ENCODE measurements around the gene TM4SF4.

Gene TM4SF4

DNA sequence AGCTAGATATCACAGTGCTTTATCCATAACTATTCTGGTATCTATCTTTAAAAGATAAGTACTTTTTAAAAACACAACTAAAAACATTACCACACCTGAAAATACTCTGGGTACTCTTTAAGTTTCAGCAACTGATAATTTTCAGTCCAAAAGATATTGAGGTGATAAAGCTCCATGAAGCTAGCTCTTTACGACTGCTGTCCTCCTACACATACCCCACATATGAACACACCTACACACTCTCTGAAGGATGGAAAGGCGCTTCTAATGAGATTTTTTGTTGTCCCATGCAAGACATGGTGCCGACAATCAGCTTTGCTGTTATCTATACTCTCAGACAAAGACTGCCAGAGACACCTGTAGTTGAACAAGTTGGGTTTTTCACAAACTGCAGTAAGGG lies 19.1 kb upstream of the TM4SF4 start:
- DNase-seq (ENCODE audit: low read depth in 2 of 2) = no peak

DNA sequence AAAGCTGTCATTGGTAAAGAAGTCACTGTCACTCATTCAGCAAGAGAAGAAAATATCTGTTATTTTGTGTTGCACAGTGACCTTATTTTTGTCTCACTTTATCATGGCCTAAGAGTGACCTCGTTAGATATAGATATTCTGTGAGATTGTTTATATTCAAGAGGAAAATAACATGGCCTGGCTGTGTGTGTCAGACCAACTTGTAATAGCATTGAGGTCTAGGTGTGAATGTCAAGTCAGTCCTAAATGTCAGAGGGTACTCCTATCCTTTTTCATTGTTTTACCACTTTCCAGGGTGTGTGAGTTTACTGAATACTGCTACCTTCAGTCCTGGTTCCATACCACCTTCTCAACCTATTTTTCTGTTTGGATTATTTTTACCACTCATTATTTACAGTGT lies 18.5 kb upstream of the TM4SF4 start:
- DNase-seq (ENCODE audit: low read depth in 2 of 2) = no peak

DNA sequence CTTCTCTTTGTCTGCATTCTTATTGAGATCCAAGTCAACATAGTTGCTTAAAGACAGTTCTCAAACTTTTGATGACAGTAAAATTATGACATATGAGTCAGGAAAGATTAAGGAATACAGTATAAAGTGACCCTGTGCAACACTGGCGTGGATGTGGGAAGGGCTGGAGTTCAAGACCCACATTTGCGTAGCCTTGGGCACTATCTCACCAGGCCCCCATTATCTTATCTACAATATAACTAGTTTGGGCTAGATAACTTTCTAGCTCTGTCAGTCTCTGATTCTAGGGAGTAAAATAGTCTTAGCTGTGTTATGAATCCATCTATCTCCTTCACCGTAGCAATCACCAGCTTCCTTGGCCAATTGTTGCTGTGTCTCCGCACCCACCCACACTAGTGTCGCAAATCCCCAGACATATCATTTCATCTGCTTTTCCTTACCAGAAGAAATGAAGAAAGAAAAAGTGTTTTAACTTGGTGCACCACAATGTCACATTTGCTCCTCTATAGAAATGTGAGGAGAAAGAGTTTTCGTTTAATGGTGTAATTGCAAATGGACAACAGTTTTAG lies 14.9 kb upstream of the TM4SF4 start:
- no peak for DNase-seq (ENCODE audit: low read depth in 2 of 2)

DNA sequence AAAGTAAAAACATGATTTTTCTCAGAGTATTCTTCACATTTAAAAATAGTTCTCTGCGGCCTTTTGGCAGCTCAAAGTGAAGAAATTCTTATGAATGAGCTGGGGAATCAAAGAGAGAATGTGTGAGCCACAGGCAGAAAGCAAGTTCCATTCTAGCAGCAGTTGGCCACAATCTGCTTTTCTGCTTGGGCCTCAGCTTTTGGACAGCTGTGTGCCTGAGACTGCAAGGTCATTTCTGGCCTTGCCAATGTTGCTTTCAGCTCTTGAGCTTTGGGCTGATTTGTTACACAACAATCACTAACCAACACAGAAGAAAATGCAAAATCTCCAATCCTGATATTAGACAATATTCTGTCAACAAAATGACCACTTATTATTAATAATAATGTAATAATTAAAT lies 14.4 kb upstream of the TM4SF4 start:
- no peak for DNase-seq (ENCODE audit: low read depth in 2 of 2)

DNA sequence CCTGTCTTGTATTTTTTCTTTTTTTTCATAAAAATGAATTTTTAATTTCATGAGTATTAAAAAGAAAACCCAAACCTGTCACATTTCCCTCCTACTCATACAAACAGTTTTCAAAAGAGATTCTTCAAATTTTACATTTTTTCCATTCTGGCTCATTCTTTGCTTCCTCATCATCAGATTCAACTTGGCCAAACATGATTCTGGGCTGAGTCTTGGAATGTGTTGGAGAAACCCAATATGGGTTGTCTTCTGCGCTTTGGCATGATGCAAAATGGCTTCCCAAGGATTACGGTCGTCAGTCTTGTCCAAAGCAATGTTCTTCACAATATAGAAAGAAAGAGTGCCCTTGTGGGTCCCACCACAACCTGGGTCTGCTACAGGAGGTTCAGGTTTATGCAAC lies 12.4 kb upstream of the TM4SF4 start:
- no peak for DNase-seq (ENCODE audit: low read depth in 2 of 2)

DNA sequence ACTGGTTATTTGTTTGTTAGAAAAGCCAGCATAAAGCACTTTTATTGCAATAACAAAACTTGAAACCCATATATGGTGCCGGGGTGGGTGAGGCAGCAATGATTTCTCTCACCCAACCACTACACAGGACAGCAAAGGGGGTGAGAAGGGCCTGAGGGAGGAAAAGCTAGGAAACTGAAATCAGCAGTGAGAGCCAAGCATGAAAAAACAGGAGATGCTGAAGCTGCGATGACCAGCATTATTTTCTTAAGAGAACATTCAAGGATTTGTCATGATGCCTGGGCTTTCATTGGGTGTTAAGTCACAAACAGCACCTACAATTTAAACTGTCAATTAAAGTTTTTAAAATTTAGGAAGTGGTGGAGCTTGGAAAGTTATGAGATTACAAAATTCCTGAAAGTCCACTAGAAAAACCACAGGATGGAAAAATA lies 11.9 kb upstream of the TM4SF4 start:
- DNase-seq (ENCODE audit: low read depth in 2 of 2) = no peak

DNA sequence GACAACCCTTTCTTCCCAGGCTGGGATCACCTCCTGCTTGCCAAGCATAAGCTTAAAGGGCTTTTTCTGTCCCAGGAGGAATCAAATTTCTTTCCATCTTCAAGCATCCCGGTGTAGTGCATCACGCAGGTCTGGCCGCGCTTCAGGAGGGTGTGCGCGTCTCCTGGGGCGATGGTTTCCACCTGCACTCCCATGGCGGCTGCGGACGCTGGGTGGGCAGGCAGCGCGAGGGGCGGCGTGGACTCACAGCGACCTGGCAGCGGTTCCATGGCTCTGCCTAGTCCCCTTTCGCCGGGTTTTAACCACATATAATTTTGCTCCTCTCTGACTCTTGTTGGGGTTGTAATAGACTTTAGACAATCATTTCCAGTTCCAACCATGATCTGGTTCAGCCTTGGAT lies 10.6 kb upstream of the TM4SF4 start:
- DNase-seq (ENCODE audit: low read depth in 2 of 2) = no peak

DNA sequence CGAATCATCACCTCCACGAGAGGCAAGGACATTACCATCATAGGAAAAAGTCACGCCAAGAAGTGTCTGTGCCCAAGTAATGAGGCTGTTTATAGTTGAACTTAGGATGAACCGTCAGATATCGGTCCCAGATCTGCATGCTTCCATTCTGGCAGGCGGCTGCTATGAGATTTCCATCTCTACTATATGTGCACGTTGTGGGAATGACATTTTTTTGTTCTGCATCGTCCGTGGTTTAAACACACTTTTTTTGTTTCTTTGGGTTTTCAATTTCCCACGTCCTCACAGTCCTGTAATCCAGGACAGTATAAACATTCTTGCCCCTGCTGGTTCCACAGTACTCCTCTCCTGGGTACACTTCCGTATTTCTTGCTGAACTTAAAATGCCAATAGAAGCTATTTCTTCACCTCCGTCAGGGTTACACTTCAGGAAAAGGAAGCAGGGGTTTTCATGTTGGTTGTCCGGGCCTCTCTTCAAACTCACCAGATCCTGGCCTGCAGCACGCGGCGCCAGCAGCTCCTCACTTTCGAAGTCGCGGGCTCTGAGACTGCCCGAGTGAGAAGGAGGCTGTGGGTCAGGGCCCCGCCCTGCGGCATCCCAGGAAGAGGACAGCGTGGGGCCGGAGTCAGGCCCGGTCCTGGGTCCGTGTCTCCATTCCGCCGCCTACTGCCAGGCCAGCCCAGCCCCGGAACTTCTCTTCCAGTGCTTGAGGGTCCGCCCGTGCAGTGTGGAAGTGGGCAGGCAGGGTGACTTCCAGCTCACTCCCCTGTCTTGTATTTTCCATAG lies 9.8 kb upstream of the TM4SF4 start:
- DNase-seq (ENCODE audit: low read depth in 2 of 2) = no peak

DNA sequence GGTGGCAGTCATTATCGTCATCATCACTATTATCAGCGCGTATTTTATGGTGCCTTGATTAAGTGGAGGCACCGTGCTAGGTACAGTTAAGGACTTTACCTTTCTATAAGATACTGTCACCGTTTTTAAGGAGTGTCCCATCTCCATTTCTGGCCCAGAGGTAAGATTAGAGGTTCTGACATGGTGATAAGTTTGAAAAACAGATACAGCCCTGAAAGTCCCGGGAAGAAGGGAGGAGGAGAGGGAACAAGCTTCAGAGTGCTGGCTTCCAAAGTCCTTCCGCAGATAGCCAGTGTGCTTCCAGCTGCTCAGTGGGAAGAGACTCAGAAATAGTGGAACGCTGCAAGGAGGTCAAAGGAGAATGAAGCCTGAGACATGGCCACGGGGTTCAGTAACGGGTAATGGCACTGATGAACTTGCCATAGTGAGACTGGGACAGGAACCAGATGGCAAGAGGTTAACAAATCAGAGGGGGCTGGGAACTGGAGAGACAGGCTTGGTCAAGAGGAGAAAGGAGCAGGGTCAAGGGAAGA lies 9.1 kb upstream of the TM4SF4 start:
- DNase-seq (ENCODE audit: low read depth in 2 of 2) = no peak

DNA sequence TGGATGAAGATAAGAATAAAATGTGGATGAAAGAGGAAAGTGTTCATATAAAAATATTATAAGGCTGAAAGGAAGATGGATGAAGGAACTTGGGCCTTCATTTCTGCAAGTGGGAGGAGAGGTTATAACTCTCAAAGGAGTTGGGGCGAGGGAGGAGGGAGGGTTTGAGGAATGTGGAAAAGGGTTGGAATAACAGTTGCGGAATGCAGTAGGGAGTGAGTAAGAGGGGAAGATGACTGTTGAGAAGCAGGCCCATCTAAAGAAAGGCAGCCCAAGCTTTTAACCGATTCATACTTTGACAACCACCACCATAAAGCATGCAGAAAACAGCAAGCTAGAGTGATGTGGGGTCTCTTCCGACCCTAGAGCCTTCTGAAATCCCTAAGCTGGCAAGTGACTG lies 8.3 kb upstream of the TM4SF4 start:
- no peak for DNase-seq (ENCODE audit: low read depth in 2 of 2)

DNA sequence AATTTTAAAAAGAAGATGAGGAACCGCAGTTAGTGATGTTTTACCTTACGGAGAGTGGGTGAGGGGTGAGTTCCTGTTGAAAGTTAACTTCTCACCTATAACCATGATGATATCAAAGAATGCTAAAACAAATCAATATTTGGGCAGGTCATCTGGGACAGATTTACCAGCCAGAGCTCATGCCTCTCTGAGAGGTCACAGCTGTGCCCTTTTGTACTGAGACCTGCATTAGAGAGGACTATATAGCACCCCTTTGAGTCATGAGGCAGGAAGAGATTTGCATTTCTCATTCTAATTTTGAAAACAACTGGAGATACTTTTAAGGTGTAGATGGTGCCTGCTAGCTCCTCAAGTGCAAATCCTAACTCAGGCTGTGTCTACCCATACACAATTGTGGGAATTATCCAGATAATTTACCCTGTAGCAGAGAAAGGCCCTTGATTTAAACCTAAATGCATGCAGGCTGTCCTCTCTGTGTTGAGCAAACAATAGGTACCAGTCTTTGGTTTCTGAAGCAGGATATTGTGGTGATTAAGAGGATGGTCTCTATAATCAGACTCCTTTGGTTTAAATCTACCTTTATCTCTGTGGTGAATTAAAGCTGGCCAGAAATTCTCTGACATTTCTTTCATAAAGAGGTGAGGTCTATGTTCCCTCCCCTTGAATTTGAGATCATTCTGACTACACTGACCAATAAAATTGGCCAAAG lies 5.8 kb upstream of the TM4SF4 start:
- DNase-seq (ENCODE audit: low read depth in 2 of 2) = no peak

DNA sequence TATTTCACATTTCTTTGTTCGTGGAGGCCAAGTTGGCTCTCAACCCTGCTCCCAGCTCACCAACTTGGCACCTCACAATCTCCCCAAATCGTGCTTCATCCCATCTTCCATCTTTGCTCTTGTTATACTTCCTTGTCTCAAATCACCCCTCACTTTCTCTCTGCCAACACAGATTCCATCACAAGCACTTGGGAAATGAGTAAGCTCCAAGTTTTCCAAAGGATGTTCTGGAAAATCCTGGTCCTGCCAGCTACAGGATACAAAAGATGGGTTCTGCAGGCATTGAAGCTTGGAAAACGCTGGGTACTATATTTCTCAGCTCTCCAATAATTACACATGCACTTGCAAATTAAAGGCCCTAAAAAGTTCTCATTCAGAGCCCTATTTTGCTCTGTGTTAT lies 4.1 kb upstream of the TM4SF4 start:
- no peak for DNase-seq (ENCODE audit: low read depth in 2 of 2)

DNA sequence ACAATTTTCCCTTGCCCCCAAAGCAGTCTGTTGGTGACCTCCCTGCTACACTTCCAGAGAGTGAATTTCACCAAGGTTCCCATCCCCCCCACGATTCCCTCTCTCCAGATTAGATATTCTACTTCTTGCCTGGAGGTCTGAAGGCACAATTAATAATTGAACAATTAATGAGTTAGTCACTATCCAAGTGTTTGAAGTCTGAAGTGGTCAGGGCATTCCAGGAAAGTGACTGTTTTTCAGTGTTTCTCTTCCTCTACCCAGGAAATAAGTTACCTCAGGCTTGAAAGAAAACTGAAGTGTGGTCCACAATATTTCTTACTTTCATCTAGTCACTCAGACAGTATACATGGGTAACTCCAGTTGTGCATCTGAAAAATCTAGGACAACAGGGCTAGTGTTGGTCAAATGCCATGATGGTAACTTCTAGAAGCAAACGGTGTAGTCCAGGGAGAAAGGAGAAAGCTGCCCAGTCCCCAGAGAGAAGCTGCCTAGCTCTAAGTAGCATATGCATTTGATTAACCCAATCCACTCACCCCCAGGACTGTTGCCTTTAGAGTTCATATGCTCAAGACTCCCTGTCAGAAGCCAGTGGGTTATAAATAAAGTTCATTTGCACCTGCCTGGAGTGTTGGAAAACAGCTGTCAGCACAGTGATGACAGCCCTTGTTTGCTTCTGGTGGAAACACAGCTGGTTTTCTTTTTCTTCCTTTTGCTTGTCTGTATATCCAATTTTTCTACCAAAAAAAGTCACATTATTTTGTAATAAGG lies 2.3 kb upstream of the TM4SF4 start:
- DNase-seq (ENCODE audit: low read depth in 2 of 2) = no peak

DNA sequence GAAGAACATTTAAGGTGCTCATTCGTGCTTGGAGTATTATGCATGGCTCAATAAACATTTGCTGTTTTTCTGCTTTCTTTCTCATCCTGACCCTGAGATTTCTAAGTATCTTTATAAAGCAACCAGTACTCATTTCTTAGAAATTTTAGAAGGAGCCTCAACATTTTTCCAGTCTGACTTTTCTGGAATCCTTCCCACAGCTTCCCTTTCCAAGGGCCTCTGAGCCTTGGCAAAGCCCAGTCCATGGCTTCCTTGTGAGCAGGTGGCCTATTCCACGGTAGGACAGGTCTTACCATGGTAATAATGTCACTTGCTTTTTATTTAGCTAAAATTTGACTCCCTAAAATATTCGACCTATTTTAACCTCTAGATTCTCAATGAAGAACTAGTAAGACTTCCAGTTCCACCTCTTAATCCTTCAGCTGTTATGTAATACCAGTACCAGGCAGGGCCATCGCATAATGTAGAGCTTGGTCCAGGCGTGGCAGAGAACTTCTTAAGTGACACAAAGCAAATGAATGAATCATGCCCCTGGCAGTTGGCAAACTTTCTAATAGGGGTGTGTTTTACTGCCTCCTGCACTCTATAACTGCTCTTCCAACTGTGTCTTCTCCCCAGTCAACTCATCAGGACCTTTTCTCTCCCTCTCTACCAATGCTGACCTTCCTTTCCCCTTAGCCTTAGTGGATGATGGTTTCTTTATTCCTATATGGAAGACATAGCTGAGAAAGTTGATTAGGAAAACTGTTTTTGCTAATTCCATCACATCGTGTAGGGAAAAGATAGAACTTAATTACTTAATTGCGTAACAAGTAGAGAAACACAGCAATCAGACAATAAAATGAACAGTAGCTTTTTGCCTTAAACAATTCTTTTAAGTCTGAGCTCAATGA lies 894 bp upstream of the TM4SF4 start:
- DNase-seq (ENCODE audit: low read depth in 2 of 2) = no peak

DNA sequence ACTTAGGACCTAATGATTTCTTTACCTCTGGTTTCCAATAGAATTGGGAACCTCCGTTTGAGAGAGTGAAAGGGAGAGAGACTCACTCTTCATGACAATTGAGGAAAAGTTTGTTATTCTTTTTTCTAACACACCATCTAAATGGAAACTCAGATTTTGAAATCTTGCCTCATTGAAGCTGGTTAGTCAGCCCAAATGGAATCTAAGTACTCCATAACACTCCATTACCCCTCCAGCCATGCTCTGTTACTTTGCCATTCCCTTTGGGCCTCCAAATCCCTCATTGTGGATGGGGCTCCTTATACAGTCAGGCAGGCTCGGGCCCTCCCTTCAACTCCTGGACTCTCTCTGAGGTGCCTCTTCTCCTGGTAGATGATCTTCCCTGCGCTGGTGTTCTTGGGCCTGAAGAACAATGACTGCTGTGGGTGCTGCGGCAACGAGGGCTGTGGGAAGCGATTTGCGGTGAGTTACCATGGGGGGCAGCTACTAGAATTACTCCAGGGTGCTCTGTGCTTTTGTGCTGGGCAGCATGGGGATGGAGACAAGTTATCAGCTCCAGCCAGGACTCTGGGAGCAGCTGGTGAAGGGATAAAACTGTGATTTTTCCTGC lies 1.1 kb downstream of the TM4SF4 start:
- no peak for DNase-seq (ENCODE audit: low read depth in 2 of 2)

DNA sequence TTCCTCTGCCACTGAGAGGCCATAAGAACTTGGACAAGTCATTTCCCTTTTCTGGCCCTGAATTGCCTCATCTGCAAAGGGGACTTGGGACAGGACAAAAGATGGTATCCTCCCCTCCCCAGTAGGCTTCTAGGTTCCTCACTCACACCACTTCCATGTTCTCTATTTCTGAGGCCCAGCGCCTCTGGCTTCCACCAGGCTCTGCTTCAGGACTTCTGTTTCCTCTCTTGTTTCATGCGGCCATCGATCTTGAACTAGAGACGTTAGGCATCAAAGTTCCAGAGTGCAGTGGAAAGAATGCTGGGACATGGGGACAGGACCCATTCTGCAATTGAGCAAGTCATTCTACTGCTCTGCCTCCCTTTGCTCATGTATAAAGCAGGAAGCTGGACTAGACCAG lies 1.7 kb downstream of the TM4SF4 start:
- DNase-seq (ENCODE audit: low read depth in 2 of 2) = no peak

DNA sequence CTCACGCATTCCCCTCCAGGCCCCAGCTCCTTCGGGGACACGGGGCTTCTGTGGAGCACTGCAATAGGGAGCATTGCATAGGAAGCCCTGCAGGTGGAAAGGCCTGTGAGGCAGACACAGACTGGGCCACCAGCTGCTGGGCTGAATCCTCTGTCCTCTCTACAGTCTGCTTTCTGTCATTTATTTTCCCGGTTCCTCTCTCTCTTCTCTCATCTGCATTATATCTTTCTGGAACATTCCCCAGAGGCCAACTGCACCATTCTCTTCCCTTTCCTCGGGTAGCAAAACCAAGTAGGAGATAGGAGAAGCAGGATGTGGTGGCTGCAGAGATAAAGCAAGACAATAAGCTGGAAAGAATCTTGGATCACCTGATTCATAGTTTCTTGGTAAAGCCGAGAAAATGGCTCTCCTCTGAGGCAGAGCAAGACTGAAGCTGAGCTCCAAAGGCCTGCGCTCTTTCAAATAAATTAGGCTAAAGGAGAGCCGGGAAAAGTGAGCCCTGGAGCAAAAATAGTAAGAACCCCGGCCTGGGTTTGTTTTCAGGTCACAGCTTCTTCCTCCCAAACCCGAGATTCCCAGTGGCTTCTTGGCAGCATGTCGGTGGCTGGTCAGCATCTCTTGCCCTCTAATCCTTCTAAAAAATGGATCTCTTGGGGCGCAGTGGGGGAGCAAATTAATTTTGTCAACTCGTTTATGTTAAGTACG lies 5.3 kb downstream of the TM4SF4 start:
- no peak for DNase-seq (ENCODE audit: low read depth in 2 of 2)

DNA sequence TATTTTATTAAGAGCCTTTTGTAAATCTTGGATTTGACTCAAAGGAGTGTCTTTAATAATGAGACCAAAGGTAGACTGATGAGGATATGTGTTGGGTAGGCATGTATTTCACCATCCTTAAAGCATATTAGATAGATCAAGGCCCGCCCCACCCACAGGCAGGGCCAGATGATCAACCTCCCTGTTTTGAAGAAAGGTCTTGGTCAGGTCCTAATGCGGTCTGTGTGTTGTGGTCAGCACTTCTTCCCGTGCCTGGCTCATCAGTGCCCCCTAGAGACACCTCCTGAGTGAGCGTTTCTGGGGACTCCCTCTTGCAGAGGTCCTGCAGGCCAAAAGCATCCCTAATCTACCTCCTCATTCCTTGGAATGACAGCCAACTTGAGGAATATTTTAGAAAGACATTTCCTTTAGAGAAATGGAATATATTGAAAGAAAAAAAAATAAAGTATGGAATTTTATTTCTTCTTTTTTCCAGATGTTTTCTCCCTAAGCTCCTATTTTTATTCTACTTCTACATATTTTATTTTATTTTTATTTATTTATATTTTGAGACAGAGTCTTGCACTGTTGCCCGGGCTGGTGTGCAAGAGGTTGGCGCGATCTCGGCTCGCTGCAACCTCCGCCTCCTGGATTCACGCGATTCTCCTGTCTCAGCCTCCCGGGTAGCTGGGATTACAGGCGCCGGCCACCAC lies 6.0 kb downstream of the TM4SF4 start:
- DNase-seq (ENCODE audit: low read depth in 2 of 2) = no peak

DNA sequence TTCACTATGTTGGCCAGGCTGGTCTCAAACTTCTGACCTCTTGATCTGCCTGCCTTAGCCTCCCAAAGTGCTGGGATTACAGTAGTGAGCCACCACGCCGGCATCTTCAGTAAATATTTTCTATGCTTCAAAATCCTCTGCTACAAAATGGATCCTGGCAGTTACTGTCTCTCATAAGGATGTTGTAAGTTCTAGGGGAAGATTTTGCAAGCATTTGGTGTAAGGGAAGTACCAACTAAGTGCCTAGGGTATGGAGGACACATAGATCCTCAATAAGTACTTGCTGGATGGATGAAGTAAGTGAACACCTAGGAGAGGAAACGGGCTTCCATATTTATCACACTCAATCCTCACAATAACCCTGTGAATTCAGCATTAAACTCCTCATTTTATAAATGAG lies 6.6 kb downstream of the TM4SF4 start:
- DNase-seq (ENCODE audit: low read depth in 2 of 2) = no peak
